Breast epithelium (tissue), 4 donors: Measurements from ENCODE around the gene MCF2L2. TPM values are rescaled to one million over a fixed set of nuclear protein-coding genes. Genes with fewer than 3 reads are reported as not detected.
"Not testable (repeated sequence)": the region's sequence is repeated elsewhere in the genome, so short reads cannot be mapped to it uniquely, and the experiment has no call there.

ENCODE experiments used
- DNase-seq, 2 donors: peaks; one replicate each; pipeline ENCODE4 v3.0.0-alpha.2; 2019; ENCODE audit warnings: low spot score in 2 of 2
- H3K27ac ChIP-seq, 2 donors: fragments of 200-600 bp; sonication (generic) in 1 of 2; one replicate each; pipeline ENCODE4 v1.5.1; 2016 to 2019; ENCODE audit warnings: mild to moderate bottlenecking in 1 of 2
- H3K27me3 ChIP-seq, 2 donors: fragments of 200-600 bp; sonication (generic) in 1 of 2; one replicate each; pipeline versions ENCODE4 v1.5.1 to v1.6.0; 2017 to 2019; ENCODE audit warnings: control low read depth in 1 of 2, mild to moderate bottlenecking in 1 of 2
- H3K36me3 ChIP-seq: fragments of 200-600 bp; one replicate; pipeline ENCODE4 v1.5.1; 2019
- H3K4me1 ChIP-seq, 2 donors: fragments of 200-600 bp; sonication (generic); one replicate each; pipeline ENCODE4 v1.5.1; 2016 to 2019; ENCODE audit warnings: control low read depth in 1 of 2
- H3K4me3 ChIP-seq, 3 donors: fragments of 200-600 bp; sonication (generic); 1 replicate in 2 of 3; 2 replicates in 1 of 3; pipeline ENCODE4 v1.5.1; 2016 to 2019; ENCODE audit warnings: mild to moderate bottlenecking in 3 of 3, moderate library complexity in 2 of 3
- H3K9me3 ChIP-seq, 2 donors: fragments of 200-600 bp; sonication (generic) in 1 of 2; one replicate each; pipeline ENCODE4 v1.5.1; 2016 to 2019; ENCODE audit warnings: control low read depth in 1 of 2
- POLR2A ChIP-seq: fragments of 450-650 bp; IDR thresholded peaks from one replicate; pipeline ENCODE4 v1.6.1; 2016; ENCODE audit warnings: antibody characterized with exemption, mild to moderate bottlenecking, moderate library complexity
- POLR2AphosphoS5 ChIP-seq, 3 donors: sonication (generic); formaldehyde crosslinking; IDR thresholded peaks; one replicate each; pipeline ENCODE4 v1.6.1; 2017; ENCODE audit warnings: antibody characterized with exemption in 3 of 3
- intact Hi-C: fragments of 100-400 bp; cut with DNase I; formaldehyde crosslinking; loops from one replicate; pipeline ENCODE4 v1.15.1; 2023; ENCODE audit warnings: low total_unique reads
- total RNA-seq, 3 donors: library from RNA; depleted of rRNA; stranded (reverse); fragments of >200 nt; gene quantifications; one replicate each; pipeline ENCODE4 v1.1.0, GENCODE V29; 2016
- TF ChIP-seq, protein P1 (sequence below), 3 donors: fragments of 450-650 bp; IDR thresholded peaks; one replicate each; pipeline ENCODE4 v1.5.1; 2016 to 2017; ENCODE audit warnings: antibody characterized with exemption in 3 of 3, mild to moderate bottlenecking in 3 of 3, moderate library complexity in 3 of 3

Gene MCF2L2, protein sequence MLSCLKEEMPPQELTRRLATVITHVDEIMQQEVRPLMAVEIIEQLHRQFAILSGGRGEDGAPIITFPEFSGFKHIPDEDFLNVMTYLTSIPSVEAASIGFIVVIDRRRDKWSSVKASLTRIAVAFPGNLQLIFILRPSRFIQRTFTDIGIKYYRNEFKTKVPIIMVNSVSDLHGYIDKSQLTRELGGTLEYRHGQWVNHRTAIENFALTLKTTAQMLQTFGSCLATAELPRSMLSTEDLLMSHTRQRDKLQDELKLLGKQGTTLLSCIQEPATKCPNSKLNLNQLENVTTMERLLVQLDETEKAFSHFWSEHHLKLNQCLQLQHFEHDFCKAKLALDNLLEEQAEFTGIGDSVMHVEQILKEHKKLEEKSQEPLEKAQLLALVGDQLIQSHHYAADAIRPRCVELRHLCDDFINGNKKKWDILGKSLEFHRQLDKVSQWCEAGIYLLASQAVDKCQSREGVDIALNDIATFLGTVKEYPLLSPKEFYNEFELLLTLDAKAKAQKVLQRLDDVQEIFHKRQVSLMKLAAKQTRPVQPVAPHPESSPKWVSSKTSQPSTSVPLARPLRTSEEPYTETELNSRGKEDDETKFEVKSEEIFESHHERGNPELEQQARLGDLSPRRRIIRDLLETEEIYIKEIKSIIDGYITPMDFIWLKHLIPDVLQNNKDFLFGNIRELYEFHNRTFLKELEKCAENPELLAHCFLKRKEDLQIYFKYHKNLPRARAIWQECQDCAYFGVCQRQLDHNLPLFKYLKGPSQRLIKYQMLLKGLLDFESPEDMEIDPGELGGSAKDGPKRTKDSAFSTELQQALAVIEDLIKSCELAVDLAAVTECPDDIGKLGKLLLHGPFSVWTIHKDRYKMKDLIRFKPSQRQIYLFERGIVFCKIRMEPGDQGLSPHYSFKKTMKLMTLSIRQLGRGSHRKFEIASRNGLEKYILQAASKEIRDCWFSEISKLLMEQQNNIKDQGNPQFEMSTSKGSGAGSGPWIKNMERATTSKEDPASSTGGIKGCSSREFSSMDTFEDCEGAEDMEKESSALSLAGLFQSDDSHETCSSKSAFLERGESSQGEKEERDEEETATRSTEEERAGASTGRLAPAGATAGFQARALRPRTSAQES
- total RNA-seq = 1 to 10 TPM in 2 of 3 donors, under 1 TPM in 1; 0.64 to 1.5 (median 1.3) TPM

DNA sequence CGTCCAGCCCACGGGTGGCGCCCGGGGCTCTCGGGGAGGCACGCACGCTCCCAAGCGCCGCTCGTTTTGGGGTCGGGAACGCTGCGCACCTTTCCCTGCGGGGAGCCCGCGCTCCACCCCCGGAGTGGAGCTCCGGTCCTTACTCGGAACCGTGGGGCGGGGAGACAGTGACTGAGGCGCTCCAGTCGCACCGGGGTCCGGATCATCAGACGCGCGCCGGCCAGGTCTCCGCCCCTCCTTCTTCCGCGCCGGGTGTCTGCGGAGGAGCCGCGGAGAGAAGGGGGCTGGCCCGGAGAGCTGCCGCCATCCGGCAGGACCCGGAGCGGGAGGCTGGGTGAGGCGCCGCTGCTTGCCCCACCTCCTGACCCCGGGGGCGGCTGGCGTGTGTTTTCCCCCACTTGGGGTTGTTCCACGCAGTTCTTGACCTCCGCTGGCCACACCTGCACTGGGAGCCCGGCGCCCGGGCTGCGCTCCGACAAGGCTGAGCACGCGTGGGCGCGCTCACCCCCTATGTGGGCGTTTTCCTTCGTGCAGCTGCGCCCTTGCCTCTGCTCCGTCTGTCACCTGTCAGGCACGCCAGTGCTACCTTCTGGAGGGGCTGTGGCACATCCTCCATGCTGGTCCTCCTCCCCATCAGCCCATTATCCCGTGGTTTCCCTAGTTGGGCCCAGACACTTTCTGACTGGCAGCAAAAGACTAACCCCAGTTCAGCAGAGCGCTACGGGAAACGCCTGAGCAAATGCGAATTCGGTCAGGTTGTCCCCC lies at the start of gene MCF2L2:
Gene MCF2L2 (minus strand): TSS at position 173 of the 765 bp plus-strand sequence. CDS start 642 bp downstream, outside the sequence.
- Histone ChIP-seq H3K4me3 (peak within 1 kb of the TSS; percentile 46 to 87 (median 62)), H3K27me3 (peaks cover 3 to 5% of the 10 kb centered on the region in 2 donors), H3K27ac (no peak within 1 kb of the TSS), H3K9me3 (no peaks in the 10 kb centered on the region), H3K4me1 (no peaks in the 10 kb centered on the region), H3K36me3 (no peaks in the 10 kb centered on the region)
- DNase-seq = no peak
- TF ChIP-seq POLR2A (no peak), POLR2AphosphoS5 (IDR thresholded peaks at IDR 0.05) (no peak)
- TF ChIP-seq, protein P1, sequence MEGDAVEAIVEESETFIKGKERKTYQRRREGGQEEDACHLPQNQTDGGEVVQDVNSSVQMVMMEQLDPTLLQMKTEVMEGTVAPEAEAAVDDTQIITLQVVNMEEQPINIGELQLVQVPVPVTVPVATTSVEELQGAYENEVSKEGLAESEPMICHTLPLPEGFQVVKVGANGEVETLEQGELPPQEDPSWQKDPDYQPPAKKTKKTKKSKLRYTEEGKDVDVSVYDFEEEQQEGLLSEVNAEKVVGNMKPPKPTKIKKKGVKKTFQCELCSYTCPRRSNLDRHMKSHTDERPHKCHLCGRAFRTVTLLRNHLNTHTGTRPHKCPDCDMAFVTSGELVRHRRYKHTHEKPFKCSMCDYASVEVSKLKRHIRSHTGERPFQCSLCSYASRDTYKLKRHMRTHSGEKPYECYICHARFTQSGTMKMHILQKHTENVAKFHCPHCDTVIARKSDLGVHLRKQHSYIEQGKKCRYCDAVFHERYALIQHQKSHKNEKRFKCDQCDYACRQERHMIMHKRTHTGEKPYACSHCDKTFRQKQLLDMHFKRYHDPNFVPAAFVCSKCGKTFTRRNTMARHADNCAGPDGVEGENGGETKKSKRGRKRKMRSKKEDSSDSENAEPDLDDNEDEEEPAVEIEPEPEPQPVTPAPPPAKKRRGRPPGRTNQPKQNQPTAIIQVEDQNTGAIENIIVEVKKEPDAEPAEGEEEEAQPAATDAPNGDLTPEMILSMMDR (IDR thresholded peaks at IDR 0.05) = no peak
- intact Hi-C loops = no loop called here

DNA sequence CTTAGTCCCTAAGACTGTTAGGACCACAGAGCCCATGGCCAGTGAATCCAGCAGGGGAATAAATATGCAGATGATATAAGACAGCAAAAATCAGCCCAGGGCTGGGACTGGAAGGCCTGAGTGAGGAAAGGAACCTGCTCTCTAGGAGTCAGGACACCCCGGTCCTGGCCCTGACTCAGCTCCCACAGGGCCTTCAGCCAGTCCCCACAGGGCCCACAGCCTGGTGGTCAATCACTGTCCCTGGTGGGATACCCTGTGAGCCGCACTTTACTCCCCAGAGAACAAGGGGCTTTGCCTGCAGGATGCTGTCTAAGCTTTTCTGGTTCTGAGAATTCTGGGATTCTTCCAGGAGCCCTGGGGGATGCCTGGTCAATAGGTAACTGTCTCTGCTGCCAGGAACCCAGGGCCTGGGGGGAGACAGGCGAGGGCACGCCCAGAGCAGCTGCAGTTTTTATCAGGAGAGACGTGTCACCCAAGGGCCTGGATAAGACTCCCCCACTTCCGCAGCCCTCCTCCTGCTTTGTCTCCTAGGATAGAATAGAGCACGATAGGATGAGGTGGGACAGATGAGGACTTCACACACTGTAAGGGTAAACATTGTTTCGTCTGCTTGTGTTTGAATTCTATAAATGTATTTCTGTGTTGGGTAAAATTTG lies 49.5 kb upstream of the MCF2L2 start:
- Histone ChIP-seq H3K9me3 (no peaks in the 10 kb centered on the region), H3K36me3 (no peaks in the 10 kb centered on the region), H3K27ac (peak overlapping the region in 1 of 2 donors; percentile 57), H3K27me3 (no peaks in the 10 kb centered on the region), H3K4me3 (no peak overlapping the region), H3K4me1 (peaks cover 0 to 3% of the 10 kb centered on the region in 2 donors)
- TF ChIP-seq, protein P1 (IDR thresholded peaks at IDR 0.05) = no peak
- TF ChIP-seq POLR2A (no peak), POLR2AphosphoS5 (IDR thresholded peaks at IDR 0.05) (no peak)
- DNase-seq = no peak
- intact Hi-C loops = no loop called here

DNA sequence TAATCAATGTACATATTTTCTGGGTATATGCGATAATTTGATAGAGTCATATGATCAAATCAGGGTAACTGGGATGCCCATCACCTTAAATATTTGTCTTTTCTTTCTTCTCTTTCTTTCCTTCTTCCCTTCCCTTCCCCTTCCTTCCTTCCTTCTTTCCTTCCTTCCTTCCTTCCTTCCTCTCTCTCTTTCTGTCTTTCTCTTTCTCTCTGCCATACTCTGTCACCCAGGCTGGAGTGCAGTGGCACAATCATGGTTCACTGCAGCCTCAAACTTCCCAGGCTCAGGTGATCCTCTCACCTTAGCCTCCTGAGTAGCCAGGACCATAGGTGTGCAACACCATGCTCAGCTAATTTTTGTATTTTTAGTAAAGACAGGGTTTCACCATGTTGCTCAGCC lies 47.3 kb upstream of the MCF2L2 start:
- H3K27ac ChIP-seq, intact Hi-C loops, DNase-seq, H3K9me3 ChIP-seq, H3K4me1 ChIP-seq, H3K36me3 ChIP-seq, H3K27me3 ChIP-seq, H3K4me3 ChIP-seq: not testable (repeated sequence)

DNA sequence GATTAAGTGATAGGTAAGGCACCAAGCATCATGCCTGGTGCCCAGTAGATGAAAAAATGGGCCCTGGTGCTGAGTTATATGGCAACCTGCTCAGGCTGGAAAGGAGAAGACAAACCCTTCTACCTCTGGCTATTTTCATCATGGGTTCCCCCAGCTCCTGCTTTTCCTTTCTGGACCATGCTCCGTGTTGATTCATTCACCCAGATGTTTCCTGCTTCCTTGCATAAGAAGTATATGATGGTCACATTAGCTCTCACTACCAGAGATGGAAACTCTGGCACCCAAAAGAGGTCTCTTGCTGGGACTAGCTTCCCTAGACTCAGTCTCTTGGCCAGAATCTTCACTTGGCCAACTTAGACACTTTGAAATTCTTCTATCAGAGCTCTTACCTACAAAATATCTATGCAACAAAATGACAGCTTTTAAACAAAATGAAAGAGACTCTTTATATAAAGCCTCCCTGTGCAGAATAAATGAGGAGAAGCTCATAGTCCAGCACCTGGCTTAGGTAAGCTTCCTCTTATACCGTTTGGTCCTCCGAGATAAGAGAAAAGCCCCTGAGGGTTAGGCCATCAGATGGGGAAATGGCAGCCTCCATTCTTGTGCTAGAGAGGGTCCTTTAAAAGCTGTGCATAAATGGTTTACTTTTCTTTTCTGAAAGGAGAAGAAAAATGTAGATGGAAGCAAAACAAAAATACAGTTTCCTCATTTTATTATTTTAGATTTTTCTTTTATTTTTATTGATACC lies 46.8 kb upstream of the MCF2L2 start:
- intact Hi-C loops = no loop called here
- Histone ChIP-seq H3K27me3 (no peaks in the 10 kb centered on the region), H3K4me1 (peaks cover 0 to 3% of the 10 kb centered on the region in 2 donors), H3K4me3 (no peak overlapping the region), H3K27ac (no peak overlapping the region), H3K9me3 (no peaks in the 10 kb centered on the region), H3K36me3 (no peaks in the 10 kb centered on the region)
- no peak for DNase-seq
- TF ChIP-seq, protein P1 (IDR thresholded peaks at IDR 0.05) = no peak
- no peak for TF ChIP-seq POLR2AphosphoS5 (IDR thresholded peaks at IDR 0.05)
